ENCODE results near the gene AGT.

AGT gene

DNA sequence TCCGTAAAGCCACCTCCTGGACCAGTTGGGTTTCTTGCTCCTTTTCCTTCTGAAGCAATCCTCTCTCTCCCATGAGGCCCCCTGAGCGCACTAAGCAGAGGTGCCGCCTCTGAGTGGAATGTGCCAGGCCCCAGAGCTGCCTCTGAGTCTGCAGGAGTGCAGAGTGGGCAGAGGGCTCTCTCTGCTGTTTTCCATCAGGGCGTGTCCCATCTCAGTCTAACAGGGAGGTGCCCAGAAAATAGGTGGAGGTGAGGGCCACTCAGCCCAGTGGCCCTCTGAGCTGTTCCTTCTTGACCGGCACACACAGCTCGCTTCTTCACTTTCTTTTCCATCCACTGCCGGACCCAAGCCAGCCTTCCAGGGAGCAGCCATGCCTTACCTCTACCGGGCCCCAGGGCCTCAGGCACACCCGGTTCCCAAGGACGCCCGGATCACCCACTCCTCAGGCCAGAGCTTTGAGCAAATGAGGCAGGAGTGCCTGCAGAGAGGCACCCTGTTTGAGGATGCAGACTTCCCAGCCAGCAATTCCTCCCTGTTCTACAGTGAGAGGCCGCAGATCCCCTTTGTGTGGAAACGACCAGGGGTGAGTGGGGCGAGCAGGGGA, 33.3 kb upstream of the AGT start, which contains the start of gene CAPN9:
CAPN9 (plus strand) TSS at position 262 of the 604 bp plus-strand sequence; CDS start at position 371, 109 bp downstream.
- no peak within 1 kb of the TSS for H3K4me3 ChIP-seq (replicated peaks; ENCODE audit: low read depth, low read length)
- H3K36me3 ChIP-seq (ENCODE audit: control insufficient read depth, insufficient read depth, low read length), result no peaks in the 10 kb centered on the region
- TF ChIP-seq, protein P1, sequence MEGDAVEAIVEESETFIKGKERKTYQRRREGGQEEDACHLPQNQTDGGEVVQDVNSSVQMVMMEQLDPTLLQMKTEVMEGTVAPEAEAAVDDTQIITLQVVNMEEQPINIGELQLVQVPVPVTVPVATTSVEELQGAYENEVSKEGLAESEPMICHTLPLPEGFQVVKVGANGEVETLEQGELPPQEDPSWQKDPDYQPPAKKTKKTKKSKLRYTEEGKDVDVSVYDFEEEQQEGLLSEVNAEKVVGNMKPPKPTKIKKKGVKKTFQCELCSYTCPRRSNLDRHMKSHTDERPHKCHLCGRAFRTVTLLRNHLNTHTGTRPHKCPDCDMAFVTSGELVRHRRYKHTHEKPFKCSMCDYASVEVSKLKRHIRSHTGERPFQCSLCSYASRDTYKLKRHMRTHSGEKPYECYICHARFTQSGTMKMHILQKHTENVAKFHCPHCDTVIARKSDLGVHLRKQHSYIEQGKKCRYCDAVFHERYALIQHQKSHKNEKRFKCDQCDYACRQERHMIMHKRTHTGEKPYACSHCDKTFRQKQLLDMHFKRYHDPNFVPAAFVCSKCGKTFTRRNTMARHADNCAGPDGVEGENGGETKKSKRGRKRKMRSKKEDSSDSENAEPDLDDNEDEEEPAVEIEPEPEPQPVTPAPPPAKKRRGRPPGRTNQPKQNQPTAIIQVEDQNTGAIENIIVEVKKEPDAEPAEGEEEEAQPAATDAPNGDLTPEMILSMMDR (IDR thresholded peaks at IDR 0.05; ENCODE audit: insufficient read depth, low read length, poor library complexity, severe bottlenecking), result no peak
- no peak for DNase-seq (ENCODE audit: extremely low read depth, insufficient read length)
- H3K27me3 ChIP-seq (replicated peaks; ENCODE audit: control insufficient read depth, insufficient read depth, low read length), result no peaks in the 10 kb centered on the region

DNA sequence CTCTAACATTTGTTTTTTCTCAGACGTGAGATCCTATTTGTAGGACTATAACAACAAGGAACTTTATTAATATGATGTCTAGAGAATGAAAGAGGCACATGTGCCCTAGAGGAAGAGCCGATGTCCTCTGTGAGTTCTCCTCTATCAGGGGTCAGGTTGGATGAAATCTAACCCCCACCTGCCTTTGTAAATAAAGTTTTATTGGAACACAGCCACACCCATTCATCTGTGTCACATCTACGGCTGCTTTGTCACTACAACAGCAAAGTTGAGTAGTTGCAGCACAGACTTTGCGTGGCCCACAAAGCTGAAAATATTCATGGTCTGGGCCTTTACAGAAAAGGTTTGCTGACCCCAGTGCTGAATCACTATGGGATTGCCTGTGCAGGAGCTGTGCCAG, 32.7 kb upstream of the AGT start:
- Histone ChIP-seq H3K4me3 (replicated peaks; ENCODE audit: low read depth, low read length) (no peak overlapping the region), H3K36me3 (ENCODE audit: control insufficient read depth, insufficient read depth, low read length) (no peaks in the 10 kb centered on the region), H3K27me3 (replicated peaks; ENCODE audit: control insufficient read depth, insufficient read depth, low read length) (no peaks in the 10 kb centered on the region)
- TF ChIP-seq, protein P1 (IDR thresholded peaks at IDR 0.05; ENCODE audit: insufficient read depth, low read length, poor library complexity, severe bottlenecking), result no peak
- no peak for DNase-seq (ENCODE audit: extremely low read depth, insufficient read length)

DNA sequence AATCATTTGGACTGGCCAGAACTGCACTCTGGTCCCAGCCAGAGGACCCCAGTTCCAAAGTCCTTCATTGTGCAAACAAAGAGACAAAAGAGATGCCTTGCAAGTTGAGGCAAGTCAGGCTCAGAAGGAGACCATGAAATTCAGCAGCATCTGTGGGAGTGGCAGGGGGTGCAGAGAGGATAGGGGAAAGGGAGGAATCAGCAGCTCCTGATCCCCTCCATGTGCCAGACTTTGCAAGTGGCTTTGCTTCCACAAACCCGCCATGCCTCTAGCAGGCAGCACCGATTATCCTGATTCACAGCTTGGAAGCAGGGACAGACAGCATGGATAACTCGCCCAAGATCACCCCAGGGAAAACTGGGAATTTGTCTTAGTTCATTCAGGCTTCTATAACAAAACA, 31.1 kb upstream of the AGT start:
- no peak for DNase-seq (ENCODE audit: extremely low read depth, insufficient read length)
- Histone ChIP-seq H3K4me3 (replicated peaks; ENCODE audit: low read depth, low read length) (no peak overlapping the region), H3K36me3 (ENCODE audit: control insufficient read depth, insufficient read depth, low read length) (no peaks in the 10 kb centered on the region), H3K27me3 (replicated peaks; ENCODE audit: control insufficient read depth, insufficient read depth, low read length) (no peaks in the 10 kb centered on the region; the same call in 1 of the 2 replicates)
- TF ChIP-seq, protein P1 (IDR thresholded peaks at IDR 0.05; ENCODE audit: insufficient read depth, low read length, poor library complexity, severe bottlenecking), result no peak

DNA sequence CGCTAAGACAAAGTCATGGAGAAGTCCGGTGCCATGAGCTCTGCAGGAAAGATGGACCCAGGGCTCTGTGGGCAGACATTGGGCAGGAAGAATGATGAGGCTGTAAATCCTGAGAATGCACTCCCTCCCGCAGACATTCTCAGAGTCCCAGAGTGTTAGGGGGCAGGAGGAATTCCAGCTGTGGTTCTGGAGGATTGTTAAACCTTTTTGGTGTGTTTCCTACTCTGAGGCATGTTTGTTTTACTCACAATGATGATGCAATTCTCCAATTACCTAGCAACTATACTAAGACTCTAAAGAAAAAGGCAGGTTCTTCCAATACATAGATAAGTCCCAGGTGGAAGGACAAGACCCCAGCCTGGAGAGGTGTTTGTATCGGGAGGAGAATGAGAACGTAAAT, 30.5 kb upstream of the AGT start:
- TF ChIP-seq, protein P1 (IDR thresholded peaks at IDR 0.05; ENCODE audit: insufficient read depth, low read length, poor library complexity, severe bottlenecking), result no peak
- no peaks in the 10 kb centered on the region for H3K36me3 ChIP-seq (ENCODE audit: control insufficient read depth, insufficient read depth, low read length)
- no peak for DNase-seq (ENCODE audit: extremely low read depth, insufficient read length)
- no peak overlapping the region for H3K4me3 ChIP-seq (replicated peaks; ENCODE audit: low read depth, low read length)
- no peaks in the 10 kb centered on the region; the same call in 1 of the 2 replicates for H3K27me3 ChIP-seq (replicated peaks; ENCODE audit: control insufficient read depth, insufficient read depth, low read length)

DNA sequence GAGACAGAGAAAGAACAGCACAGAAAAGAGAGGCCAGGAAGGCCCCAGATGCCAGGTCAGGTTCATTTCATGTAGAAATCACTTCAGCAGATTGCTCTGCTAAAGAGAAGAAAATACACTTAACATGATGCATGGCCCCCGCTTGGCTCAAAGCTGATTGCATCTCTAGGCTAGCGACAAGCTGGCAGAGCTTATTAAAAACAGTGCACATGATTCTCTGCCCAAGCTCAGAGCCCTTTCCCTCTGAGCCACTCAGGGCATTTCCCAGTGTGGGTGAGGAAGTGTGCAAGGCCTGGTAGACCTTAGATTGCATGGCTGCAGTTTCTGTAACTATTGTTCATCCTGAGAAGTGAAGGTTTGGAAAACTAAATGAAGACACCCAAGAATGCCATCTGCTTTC, 30.0 kb upstream of the AGT start:
- H3K36me3 ChIP-seq (ENCODE audit: control insufficient read depth, insufficient read depth, low read length), result no peaks in the 10 kb centered on the region
- H3K27me3 ChIP-seq (replicated peaks; ENCODE audit: control insufficient read depth, insufficient read depth, low read length), result no peaks in the 10 kb centered on the region; the same call in 1 of the 2 replicates
- H3K4me3 ChIP-seq (replicated peaks; ENCODE audit: low read depth, low read length), result no peak overlapping the region
- TF ChIP-seq, protein P1 (IDR thresholded peaks at IDR 0.05; ENCODE audit: insufficient read depth, low read length, poor library complexity, severe bottlenecking), result no peak
- DNase-seq (ENCODE audit: extremely low read depth, insufficient read length), result no peak
